ENCODE results near the gene RNF111. TPM values are rescaled to one million over a fixed set of nuclear protein-coding genes. Genes with fewer than 3 reads are reported as not detected.

The RNF111 gene
- total and polyA plus RNA-seq, 9 of the 15 experiments (the other 6 are each of a cell fraction or from before 2014, with no cell fraction given): 7.9 to 26.0 (median 14.4) TPM

GRCh38 chr15:59022188-59022587 lies 34.7 kb downstream of the RNF111 start:
- H3K79me2 ChIP-seq (ENCODE audit: control insufficient read depth, insufficient read depth, low read length): peaks cover 63% of the 10 kb centered on the region
- ATAC-seq: no peak
- H3K27me3 ChIP-seq (ENCODE audit: control insufficient read depth in 2 of 2, insufficient read depth in 2 of 2, low read length in 2 of 2): no peaks in the 10 kb centered on the region
- no peaks in the 10 kb centered on the region for H3K9me1 ChIP-seq (ENCODE audit: control insufficient read depth, insufficient read depth, low read length)
- TF ChIP-seq ETS2 (tag; IDR thresholded peaks at IDR 0.05; ENCODE audit: borderline replicate concordance, poor library complexity, severe bottlenecking) (no peak), CREBBP (IDR thresholded peaks at IDR 0.05; ENCODE audit: low read depth, low read length) (no peak), CREB1 (IDR thresholded peaks at IDR 0.05) (no peak), CREB1 (CRISPR knock-in tag; IDR thresholded peaks at IDR 0.05) (no peak), NCOA2 (IDR thresholded peaks at IDR 0.05; ENCODE audit: partially characterized antibody in 2 of 2) (no peak), MEIS2 (IDR thresholded peaks at IDR 0.05; ENCODE audit: partially characterized antibody) (no peak), NR0B1 (IDR thresholded peaks at IDR 0.05; ENCODE audit: partially characterized antibody) (no peak), SUPT5H (IDR thresholded peaks at IDR 0.05) (no peak), MAFK (IDR thresholded peaks at IDR 0.05; ENCODE audit: low read length) (no peak), FOXM1 (IDR thresholded peaks at IDR 0.05; ENCODE audit: low read depth) (no peak), FOXM1 (CRISPR knock-in tag; IDR thresholded peaks at IDR 0.05; ENCODE audit: low read depth) (no peak), LEF1 (IDR thresholded peaks at IDR 0.05) (no peak), MYNN (IDR thresholded peaks at IDR 0.05) (no peak), MYNN (CRISPR knock-in tag; IDR thresholded peaks at IDR 0.05) (no peak), ZNF57 (CRISPR knock-in tag; IDR thresholded peaks at IDR 0.05) (no peak), ZNF766 (CRISPR knock-in tag; conservative IDR thresholded peaks at IDR 0.05) (no peak), ILF3 (IDR thresholded peaks at IDR 0.05; ENCODE audit: borderline replicate concordance) (no peak), SRSF1 (IDR thresholded peaks at IDR 0.05; ENCODE audit: low read depth, low read length) (no peak), U2AF1 (optimal IDR thresholded peaks at IDR 0.05; ENCODE audit: low read depth, low read length) (no peak), ZNF551 (CRISPR knock-in tag; IDR thresholded peaks at IDR 0.05) (no peak), CBFB (CRISPR knock-in tag; IDR thresholded peaks at IDR 0.05) (no peak), ZBTB34 (CRISPR knock-in tag; IDR thresholded peaks at IDR 0.05) (no peak)
- H4K20me1 ChIP-seq (replicated peaks; ENCODE audit: control insufficient read depth, insufficient read depth, low read length): no peaks in the 10 kb centered on the region
- FAIRE-seq: no peak
- H3K36me3 ChIP-seq (ENCODE audit: control insufficient read depth, insufficient read depth, low read length): peaks cover 28% of the 10 kb centered on the region; the same call in 2 of the 3 replicates
- H3K4me3 ChIP-seq: no peak overlapping the region
- in situ Hi-C loops (cut with MboI) (no loop called here), intact Hi-C loops (cut with micrococcal nuclease) (no loop called here)
- no peak for DNase-seq (ENCODE audit: extremely low read depth in 1 of 4, low spot score in 3 of 4)
- CTCF ChIA-PET (ENCODE audit: low intra/inter-chr PET ratio): no interaction called here
- no peak overlapping the region for H3K4me2 ChIP-seq (ENCODE audit: insufficient read depth, low read length)
- no TSS peak for BruUV-seq (replicated peaks)
- no peak overlapping the region for H3K27ac ChIP-seq (ENCODE audit: extremely low read depth, low read depth, low read length)
- H3K9ac ChIP-seq (ENCODE audit: insufficient read depth in 1 of 2, low read depth in 2 of 2, low read length in 2 of 2): no peak overlapping the region
- POLR2A ChIA-PET: interaction anchor here (0.6 kb wide), 1 partner anchor 99 kb away, joined by 3 read pairs; no protein-coding TSS in a partner anchor
- no peak overlapping the region for H2AFZ ChIP-seq (ENCODE audit: low read depth, low read length)
- H3K9me3 ChIP-seq (replicated peaks; ENCODE audit: control insufficient read depth, insufficient read depth, low read depth, low read length): no peaks in the 10 kb centered on the region
- WGBS (ENCODE audit: insufficient coverage, low coverage, missing lambda C conversion rate): 88% methylated on average over 1 of the region's 1 CpG
- H3K4me1 ChIP-seq (replicated peaks in 1 of 2; ENCODE audit: control insufficient read depth in 2 of 2, insufficient read depth in 2 of 2, low read length in 2 of 2): no peaks in the 10 kb centered on the region

Data from K562 (cell line).